ENCODE measurements around the gene CRELD1.

DNA sequence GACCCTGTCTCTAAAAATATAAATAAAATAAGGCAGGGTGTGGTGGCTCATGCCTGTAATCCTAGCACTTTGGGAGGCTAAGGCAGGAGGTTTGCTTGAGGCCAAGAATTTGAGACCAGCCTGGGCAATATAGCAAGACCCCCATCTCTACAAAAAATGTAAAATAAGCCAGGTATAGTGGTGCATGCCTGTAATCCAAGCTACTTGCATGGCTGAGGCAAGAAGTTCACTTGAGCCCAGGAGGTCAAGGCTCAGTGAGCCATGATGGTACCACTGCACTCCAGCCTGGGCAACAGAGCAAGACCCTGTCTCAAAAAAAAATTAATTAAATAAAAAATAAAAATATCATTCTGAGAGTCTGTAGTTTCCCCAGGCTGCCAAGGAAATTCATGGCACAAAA, 47.3 kb upstream of the CRELD1 start:
- TF ChIP-seq, protein P1, sequence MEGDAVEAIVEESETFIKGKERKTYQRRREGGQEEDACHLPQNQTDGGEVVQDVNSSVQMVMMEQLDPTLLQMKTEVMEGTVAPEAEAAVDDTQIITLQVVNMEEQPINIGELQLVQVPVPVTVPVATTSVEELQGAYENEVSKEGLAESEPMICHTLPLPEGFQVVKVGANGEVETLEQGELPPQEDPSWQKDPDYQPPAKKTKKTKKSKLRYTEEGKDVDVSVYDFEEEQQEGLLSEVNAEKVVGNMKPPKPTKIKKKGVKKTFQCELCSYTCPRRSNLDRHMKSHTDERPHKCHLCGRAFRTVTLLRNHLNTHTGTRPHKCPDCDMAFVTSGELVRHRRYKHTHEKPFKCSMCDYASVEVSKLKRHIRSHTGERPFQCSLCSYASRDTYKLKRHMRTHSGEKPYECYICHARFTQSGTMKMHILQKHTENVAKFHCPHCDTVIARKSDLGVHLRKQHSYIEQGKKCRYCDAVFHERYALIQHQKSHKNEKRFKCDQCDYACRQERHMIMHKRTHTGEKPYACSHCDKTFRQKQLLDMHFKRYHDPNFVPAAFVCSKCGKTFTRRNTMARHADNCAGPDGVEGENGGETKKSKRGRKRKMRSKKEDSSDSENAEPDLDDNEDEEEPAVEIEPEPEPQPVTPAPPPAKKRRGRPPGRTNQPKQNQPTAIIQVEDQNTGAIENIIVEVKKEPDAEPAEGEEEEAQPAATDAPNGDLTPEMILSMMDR (IDR thresholded peaks at IDR 0.05), result no peak
- no peak for TF ChIP-seq NFIC (IDR thresholded peaks at IDR 0.05; ENCODE audit: borderline replicate concordance)
- no peak for TF ChIP-seq CHD2 (IDR thresholded peaks at IDR 0.05; ENCODE audit: low read length, partially characterized antibody)
- no peak for TF ChIP-seq POLR2AphosphoS5 (IDR thresholded peaks at IDR 0.05; ENCODE audit: low read depth, low read length)
- no peak for TF ChIP-seq EZH2phosphoT487 (IDR thresholded peaks at IDR 0.05; ENCODE audit: borderline replicate concordance, low read depth)
- TF ChIP-seq, protein P2, sequence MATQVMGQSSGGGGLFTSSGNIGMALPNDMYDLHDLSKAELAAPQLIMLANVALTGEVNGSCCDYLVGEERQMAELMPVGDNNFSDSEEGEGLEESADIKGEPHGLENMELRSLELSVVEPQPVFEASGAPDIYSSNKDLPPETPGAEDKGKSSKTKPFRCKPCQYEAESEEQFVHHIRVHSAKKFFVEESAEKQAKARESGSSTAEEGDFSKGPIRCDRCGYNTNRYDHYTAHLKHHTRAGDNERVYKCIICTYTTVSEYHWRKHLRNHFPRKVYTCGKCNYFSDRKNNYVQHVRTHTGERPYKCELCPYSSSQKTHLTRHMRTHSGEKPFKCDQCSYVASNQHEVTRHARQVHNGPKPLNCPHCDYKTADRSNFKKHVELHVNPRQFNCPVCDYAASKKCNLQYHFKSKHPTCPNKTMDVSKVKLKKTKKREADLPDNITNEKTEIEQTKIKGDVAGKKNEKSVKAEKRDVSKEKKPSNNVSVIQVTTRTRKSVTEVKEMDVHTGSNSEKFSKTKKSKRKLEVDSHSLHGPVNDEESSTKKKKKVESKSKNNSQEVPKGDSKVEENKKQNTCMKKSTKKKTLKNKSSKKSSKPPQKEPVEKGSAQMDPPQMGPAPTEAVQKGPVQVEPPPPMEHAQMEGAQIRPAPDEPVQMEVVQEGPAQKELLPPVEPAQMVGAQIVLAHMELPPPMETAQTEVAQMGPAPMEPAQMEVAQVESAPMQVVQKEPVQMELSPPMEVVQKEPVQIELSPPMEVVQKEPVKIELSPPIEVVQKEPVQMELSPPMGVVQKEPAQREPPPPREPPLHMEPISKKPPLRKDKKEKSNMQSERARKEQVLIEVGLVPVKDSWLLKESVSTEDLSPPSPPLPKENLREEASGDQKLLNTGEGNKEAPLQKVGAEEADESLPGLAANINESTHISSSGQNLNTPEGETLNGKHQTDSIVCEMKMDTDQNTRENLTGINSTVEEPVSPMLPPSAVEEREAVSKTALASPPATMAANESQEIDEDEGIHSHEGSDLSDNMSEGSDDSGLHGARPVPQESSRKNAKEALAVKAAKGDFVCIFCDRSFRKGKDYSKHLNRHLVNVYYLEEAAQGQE (IDR thresholded peaks at IDR 0.05; ENCODE audit: low read depth, low read length), result no peak
- TF ChIP-seq GATA2 (CRISPR knock-in tag; IDR thresholded peaks at IDR 0.05), result no peak
- no peak for TF ChIP-seq RCOR1 (IDR thresholded peaks at IDR 0.05; ENCODE audit: low read length)
- no peak for TF ChIP-seq YY1 (IDR thresholded peaks at IDR 0.05; ENCODE audit: low read depth)
- no peak for TF ChIP-seq JUND (IDR thresholded peaks at IDR 0.05)
- TF ChIP-seq, protein P3, sequence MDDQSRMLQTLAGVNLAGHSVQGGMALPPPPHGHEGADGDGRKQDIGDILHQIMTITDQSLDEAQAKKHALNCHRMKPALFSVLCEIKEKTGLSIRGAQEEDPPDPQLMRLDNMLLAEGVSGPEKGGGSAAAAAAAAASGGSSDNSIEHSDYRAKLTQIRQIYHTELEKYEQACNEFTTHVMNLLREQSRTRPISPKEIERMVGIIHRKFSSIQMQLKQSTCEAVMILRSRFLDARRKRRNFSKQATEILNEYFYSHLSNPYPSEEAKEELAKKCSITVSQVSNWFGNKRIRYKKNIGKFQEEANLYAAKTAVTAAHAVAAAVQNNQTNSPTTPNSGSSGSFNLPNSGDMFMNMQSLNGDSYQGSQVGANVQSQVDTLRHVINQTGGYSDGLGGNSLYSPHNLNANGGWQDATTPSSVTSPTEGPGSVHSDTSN (IDR thresholded peaks at IDR 0.05), result no peak
- TF ChIP-seq, protein P4, sequence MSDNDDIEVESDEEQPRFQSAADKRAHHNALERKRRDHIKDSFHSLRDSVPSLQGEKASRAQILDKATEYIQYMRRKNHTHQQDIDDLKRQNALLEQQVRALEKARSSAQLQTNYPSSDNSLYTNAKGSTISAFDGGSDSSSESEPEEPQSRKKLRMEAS (IDR thresholded peaks at IDR 0.05; ENCODE audit: low read depth), result no peak
